Osteocyte (in vitro differentiated cells): Measurements from ENCODE around the gene ERP27. TPM values are rescaled to one million over a fixed set of nuclear protein-coding genes. Genes with fewer than 3 reads are reported as not detected.

Source experiments
- DNase-seq: peaks from one replicate; pipeline ENCODE4 v3.0.0; 2021; ENCODE audit warnings: mixed read lengths; ENCODE audit not compliant: unreplicated experiment; ENCODE audit errors: extremely low spot score
- H3K27ac Mint-ChIP-seq: one replicate; pipeline ENCODE4 v1.8.0; 2021; ENCODE audit warnings: mild to moderate bottlenecking, mixed read lengths; ENCODE audit not compliant: unreplicated experiment
- H3K27me3 Mint-ChIP-seq: one replicate; pipeline ENCODE4 v1.8.0; 2021; ENCODE audit warnings: mixed read lengths; ENCODE audit not compliant: unreplicated experiment
- H3K36me3 Mint-ChIP-seq: one replicate; pipeline ENCODE4 v1.8.0; 2021; ENCODE audit warnings: mixed read lengths; ENCODE audit not compliant: unreplicated experiment
- H3K4me1 Mint-ChIP-seq: one replicate; pipeline ENCODE4 v1.8.0; 2021; ENCODE audit warnings: mixed read lengths; ENCODE audit not compliant: unreplicated experiment
- H3K4me3 Mint-ChIP-seq: one replicate; pipeline ENCODE4 v1.8.0; 2021; ENCODE audit warnings: mild to moderate bottlenecking, moderate library complexity, mixed read lengths; ENCODE audit not compliant: unreplicated experiment
- H3K9me3 Mint-ChIP-seq: one replicate; pipeline ENCODE4 v1.8.0; 2021; ENCODE audit warnings: mixed read lengths; ENCODE audit not compliant: unreplicated experiment
- total RNA-seq: library from RNA; stranded (reverse); gene quantifications from 2 replicates; pipeline ENCODE4 v1.2.1, GENCODE V29; 2021
- TF ChIP-seq, protein P1 (sequence below): fragments of 200-600 bp; sonication (generic); IDR thresholded peaks from 2 replicates; pipeline ENCODE4 v1.5.0; 2021; ENCODE audit warnings: antibody characterized with exemption, mild to moderate bottlenecking, moderate library complexity

ERP27 gene
- total RNA-seq, 1 donor from 2014 or later, result 0.70 TPM

GRCh38 chr12:14961466-14962152 is 23.3 kb upstream of the ERP27 start, which contains the start of gene ARHGDIB:
ARHGDIB (minus strand) TSS chr12:14961601; CDS start chr12:14950712, 10,889 bp downstream.
- Mint-ChIP-seq H3K27ac (peak within 1 kb of the TSS; percentile 78), H3K4me1 (peaks cover 50% of the 10 kb centered on the region), H3K9me3 (no peaks in the 10 kb centered on the region), H3K36me3 (no peaks in the 10 kb centered on the region), H3K27me3 (no peaks in the 10 kb centered on the region), H3K4me3 (peak within 1 kb of the TSS; percentile 57)
- no peak for DNase-seq
- TF ChIP-seq, protein P1, sequence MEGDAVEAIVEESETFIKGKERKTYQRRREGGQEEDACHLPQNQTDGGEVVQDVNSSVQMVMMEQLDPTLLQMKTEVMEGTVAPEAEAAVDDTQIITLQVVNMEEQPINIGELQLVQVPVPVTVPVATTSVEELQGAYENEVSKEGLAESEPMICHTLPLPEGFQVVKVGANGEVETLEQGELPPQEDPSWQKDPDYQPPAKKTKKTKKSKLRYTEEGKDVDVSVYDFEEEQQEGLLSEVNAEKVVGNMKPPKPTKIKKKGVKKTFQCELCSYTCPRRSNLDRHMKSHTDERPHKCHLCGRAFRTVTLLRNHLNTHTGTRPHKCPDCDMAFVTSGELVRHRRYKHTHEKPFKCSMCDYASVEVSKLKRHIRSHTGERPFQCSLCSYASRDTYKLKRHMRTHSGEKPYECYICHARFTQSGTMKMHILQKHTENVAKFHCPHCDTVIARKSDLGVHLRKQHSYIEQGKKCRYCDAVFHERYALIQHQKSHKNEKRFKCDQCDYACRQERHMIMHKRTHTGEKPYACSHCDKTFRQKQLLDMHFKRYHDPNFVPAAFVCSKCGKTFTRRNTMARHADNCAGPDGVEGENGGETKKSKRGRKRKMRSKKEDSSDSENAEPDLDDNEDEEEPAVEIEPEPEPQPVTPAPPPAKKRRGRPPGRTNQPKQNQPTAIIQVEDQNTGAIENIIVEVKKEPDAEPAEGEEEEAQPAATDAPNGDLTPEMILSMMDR, result no peak

DNA sequence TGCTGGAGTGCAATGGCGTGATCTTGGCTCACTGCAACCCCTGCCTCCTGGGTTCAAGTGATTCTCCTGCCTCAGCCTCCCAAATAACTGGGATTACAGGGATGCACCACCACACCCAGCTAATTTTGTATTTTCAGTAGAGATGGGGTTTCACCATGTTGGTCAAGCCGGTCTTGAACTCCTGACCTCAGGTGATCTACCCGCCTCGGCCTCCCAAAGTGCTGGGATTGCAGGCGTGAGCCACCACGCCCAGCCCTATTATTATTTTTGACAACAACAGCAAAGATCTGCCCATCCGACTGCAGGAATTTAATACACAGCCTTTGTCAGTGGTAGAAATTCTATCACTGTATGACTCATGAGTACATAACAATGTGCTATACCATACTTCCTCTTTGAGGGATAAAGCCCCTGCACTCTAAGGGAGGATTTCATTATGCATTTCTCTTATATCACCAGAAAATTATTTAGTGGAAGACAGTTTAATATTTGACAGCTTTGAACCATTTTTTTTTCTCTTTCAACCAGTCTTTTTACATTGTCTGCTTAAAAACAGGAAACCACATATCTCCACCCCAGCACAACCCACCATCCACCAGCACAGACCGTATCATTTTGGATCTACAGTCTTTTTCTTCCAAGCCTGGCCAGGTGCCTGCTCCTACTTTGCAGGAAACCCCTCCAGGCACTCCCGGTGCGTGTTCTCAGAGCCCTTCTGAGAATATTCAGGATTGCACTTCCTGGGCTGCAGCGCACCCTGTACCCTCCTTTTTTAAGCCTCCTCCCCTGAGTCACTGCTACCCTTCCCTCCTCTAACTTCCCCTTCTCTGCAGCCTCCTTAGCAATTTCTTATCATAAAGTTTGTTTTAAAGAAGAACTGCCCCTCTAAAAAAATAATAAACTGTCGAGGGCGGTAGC is 22.5 kb upstream of the ERP27 start:
- DNase-seq, result no peak
- peak overlapping the region; percentile 78 for H3K27ac Mint-ChIP-seq
- H3K4me1 Mint-ChIP-seq, result peaks cover 50% of the 10 kb centered on the region

GRCh38 chr12:14959916-14960496 is 21.7 kb upstream of the ERP27 start:
- Mint-ChIP-seq H3K9me3 (no peaks in the 10 kb centered on the region), H3K27ac (peak overlapping the region; percentile 78), H3K4me1 (peaks cover 45% of the 10 kb centered on the region), H3K36me3 (no peaks in the 10 kb centered on the region), H3K4me3 (no peak overlapping the region), H3K27me3 (no peaks in the 10 kb centered on the region)
- no peak for DNase-seq
- TF ChIP-seq, protein P1, result no peak

More for the DNA sequence above, 22.5 kb upstream of the ERP27 start:
- Mint-ChIP-seq H3K4me3 (peak overlapping the region; percentile 57), H3K36me3 (no peaks in the 10 kb centered on the region), H3K27me3 (no peaks in the 10 kb centered on the region), H3K9me3 (no peaks in the 10 kb centered on the region)
- TF ChIP-seq, protein P1, result no peak

- TF ChIP-seq, protein P1, result no peak
Observed at GRCh38 chr12:14959463-14959862, 21.1 kb upstream of the ERP27 start.

GRCh38 chr12:14959126-14959440 is 20.7 kb upstream of the ERP27 start:
- Mint-ChIP-seq H3K4me3 (no peak overlapping the region), H3K27ac (peak overlapping the region; percentile 86), H3K27me3 (no peaks in the 10 kb centered on the region), H3K4me1 (peaks cover 45% of the 10 kb centered on the region), H3K9me3 (no peaks in the 10 kb centered on the region), H3K36me3 (no peaks in the 10 kb centered on the region)
- no peak for DNase-seq
- TF ChIP-seq, protein P1, result no peak

More at GRCh38 chr12:14959463-14959862, 21.1 kb upstream of the ERP27 start:
- Mint-ChIP-seq H3K27me3 (no peaks in the 10 kb centered on the region), H3K4me3 (no peak overlapping the region), H3K4me1 (peaks cover 45% of the 10 kb centered on the region), H3K27ac (peak overlapping the region; percentile 48), H3K36me3 (no peaks in the 10 kb centered on the region), H3K9me3 (no peaks in the 10 kb centered on the region)
- no peak for DNase-seq
